D721Med (cell line): ENCODE results near the gene ZDHHC19.

Experiments
- DNase-seq: peaks from one replicate; pipeline ENCODE4 v3.0.0; 2011; ENCODE audit warnings: low spot score; ENCODE audit not compliant: insufficient read length
- FAIRE-seq: peaks from 2 replicates; lab custom pipeline; 2011; peaks lifted over from hg19 to GRCh38; lab: Jason Lieb, UNC
- CTCF ChIP-seq: IDR thresholded peaks from 2 replicates; pipeline ENCODE4 v1.5.1; 2012; ENCODE audit warnings: mild to moderate bottlenecking, control low read depth; ENCODE audit not compliant: insufficient read depth; ENCODE audit errors: missing control alignments

Gene ZDHHC19

GRCh38 chr3:196222876-196223595 is 11.8 kb upstream of the ZDHHC19 start:
- no peak for TF ChIP-seq CTCF
- no peak for DNase-seq
- no peak for FAIRE-seq

GRCh38 chr3:196220991-196221390 is 9.8 kb upstream of the ZDHHC19 start:
- no peak for DNase-seq
- FAIRE-seq, result no peak
- TF ChIP-seq CTCF, result no peak

GRCh38 chr3:196220587-196220986 is 9.4 kb upstream of the ZDHHC19 start:
- FAIRE-seq (no peak), DNase-seq (no peak)
- no peak for TF ChIP-seq CTCF

- FAIRE-seq (no peak), DNase-seq (no peak)
- TF ChIP-seq CTCF, result no peak
These were observed 8.7 kb upstream of the ZDHHC19 start for GRCh38 chr3:196219970-196220311.

- no peak for TF ChIP-seq CTCF
- no peak for DNase-seq
- FAIRE-seq, result no peak
These were observed 8.2 kb upstream of the ZDHHC19 start for GRCh38 chr3:196219194-196219969.

GRCh38 chr3:196218155-196218712 is 7.0 kb upstream of the ZDHHC19 start:
- TF ChIP-seq CTCF, result no peak
- FAIRE-seq (no peak), DNase-seq (no peak)
